Esophagus muscularis mucosa (tissue), 4 donors: ENCODE measurements around the gene FHDC1. TPM values are rescaled to one million over a fixed set of nuclear protein-coding genes. Genes with fewer than 3 reads are reported as not detected.

Experiments used
- DNase-seq: peaks from one replicate; pipeline ENCODE4 v3.0.0-alpha.2; 2017; ENCODE audit errors: extremely low spot score
- H3K27ac ChIP-seq, 4 donors: fragments of 200-600 bp; sonication (generic); replicated peaks in 1 of 4; 1 replicate in 3 of 4; 2 replicates in 1 of 4; pipeline ENCODE4 v1.5.1; 2016 to 2019; ENCODE audit warnings: mild to moderate bottlenecking in 1 of 4
- H3K27me3 ChIP-seq, 4 donors: fragments of 200-600 bp; sonication (generic); one replicate each; pipeline versions ENCODE4 v1.5.1 to v1.6.0; 2016 to 2019
- H3K36me3 ChIP-seq, 4 donors: fragments of 200-600 bp; sonication (generic); one replicate each; pipeline ENCODE4 v1.5.1; 2016 to 2019
- H3K4me1 ChIP-seq, 4 donors: fragments of 200-600 bp; sonication (generic); one replicate each; pipeline ENCODE4 v1.5.1; 2016 to 2019
- H3K4me3 ChIP-seq, 4 donors: fragments of 200-600 bp; sonication (generic); 1 replicate in 2 of 4; 2 replicates in 2 of 4; pipeline ENCODE4 v1.5.1; 2016 to 2019; ENCODE audit warnings: mild to moderate bottlenecking in 4 of 4, moderate library complexity in 1 of 4
- H3K9me3 ChIP-seq, 4 donors: fragments of 200-600 bp; sonication (generic); 1 replicate in 3 of 4; 2 replicates in 1 of 4; pipeline ENCODE4 v1.5.1; 2016 to 2019
- EP300 ChIP-seq: sonication (generic); formaldehyde crosslinking; IDR thresholded peaks from one replicate; pipeline ENCODE4 v1.6.1; 2017; ENCODE audit warnings: antibody characterized with exemption
- POLR2A ChIP-seq: fragments of 450-650 bp; IDR thresholded peaks from one replicate; pipeline ENCODE4 v1.6.1; 2017; ENCODE audit warnings: antibody characterized with exemption, moderate library complexity, mild to moderate bottlenecking, low read depth
- POLR2AphosphoS5 ChIP-seq, 2 donors: sonication (generic); formaldehyde crosslinking; IDR thresholded peaks; one replicate each; pipeline ENCODE4 v1.6.1; 2017; ENCODE audit warnings: antibody characterized with exemption in 2 of 2
- WGBS: methylation state at CpG from one replicate; pipeline ENCODE4 v1.1.5; 2018; 5-methylcytosine and 5-hydroxymethylcytosine counted together
- intact Hi-C: fragments of 100-400 bp; cut with DNase I; formaldehyde crosslinking; loops from one replicate; pipeline ENCODE4 v1.15.1; 2023
- total RNA-seq, 4 donors: library from RNA; depleted of rRNA; stranded (reverse); fragments of >200 nt; gene quantifications; one replicate each; pipeline versions ENCODE4 v1.1.0 to v1.2.1, GENCODE V29; 2016
- TF ChIP-seq, protein P1 (sequence below), 3 experiments: fragments of 200-600 bp in 2 of 3; fragments of 450-650 bp in 1 of 3; sonication (generic) in 2 of 3; IDR thresholded peaks; one replicate each; pipeline ENCODE4 v1.5.1; 2017 to 2019; ENCODE audit warnings: antibody characterized with exemption in 3 of 3, mild to moderate bottlenecking in 2 of 3, moderate library complexity in 1 of 3

FHDC1 gene
- total RNA-seq, 4 donors from 2014 or later = 0.83 to 2.1 (median 1.6) TPM

GRCh38 chr4:153016592-153016991 lies 80.5 kb downstream of the FHDC1 start:
- Histone ChIP-seq H3K36me3 (no peaks in the 10 kb centered on the region), H3K4me1 (no peaks in the 10 kb centered on the region), H3K4me3 (no peak overlapping the region), H3K9me3 (no peaks in the 10 kb centered on the region), H3K27me3 (no peaks in the 10 kb centered on the region), H3K27ac (no peak overlapping the region)
- DNase-seq = no peak
- intact Hi-C loops = no loop called here
- 85% methylated on average over 4 of the region's 4 CpGs for WGBS
- TF ChIP-seq, protein P1, sequence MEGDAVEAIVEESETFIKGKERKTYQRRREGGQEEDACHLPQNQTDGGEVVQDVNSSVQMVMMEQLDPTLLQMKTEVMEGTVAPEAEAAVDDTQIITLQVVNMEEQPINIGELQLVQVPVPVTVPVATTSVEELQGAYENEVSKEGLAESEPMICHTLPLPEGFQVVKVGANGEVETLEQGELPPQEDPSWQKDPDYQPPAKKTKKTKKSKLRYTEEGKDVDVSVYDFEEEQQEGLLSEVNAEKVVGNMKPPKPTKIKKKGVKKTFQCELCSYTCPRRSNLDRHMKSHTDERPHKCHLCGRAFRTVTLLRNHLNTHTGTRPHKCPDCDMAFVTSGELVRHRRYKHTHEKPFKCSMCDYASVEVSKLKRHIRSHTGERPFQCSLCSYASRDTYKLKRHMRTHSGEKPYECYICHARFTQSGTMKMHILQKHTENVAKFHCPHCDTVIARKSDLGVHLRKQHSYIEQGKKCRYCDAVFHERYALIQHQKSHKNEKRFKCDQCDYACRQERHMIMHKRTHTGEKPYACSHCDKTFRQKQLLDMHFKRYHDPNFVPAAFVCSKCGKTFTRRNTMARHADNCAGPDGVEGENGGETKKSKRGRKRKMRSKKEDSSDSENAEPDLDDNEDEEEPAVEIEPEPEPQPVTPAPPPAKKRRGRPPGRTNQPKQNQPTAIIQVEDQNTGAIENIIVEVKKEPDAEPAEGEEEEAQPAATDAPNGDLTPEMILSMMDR (IDR thresholded peaks at IDR 0.05) = no peak

DNA sequence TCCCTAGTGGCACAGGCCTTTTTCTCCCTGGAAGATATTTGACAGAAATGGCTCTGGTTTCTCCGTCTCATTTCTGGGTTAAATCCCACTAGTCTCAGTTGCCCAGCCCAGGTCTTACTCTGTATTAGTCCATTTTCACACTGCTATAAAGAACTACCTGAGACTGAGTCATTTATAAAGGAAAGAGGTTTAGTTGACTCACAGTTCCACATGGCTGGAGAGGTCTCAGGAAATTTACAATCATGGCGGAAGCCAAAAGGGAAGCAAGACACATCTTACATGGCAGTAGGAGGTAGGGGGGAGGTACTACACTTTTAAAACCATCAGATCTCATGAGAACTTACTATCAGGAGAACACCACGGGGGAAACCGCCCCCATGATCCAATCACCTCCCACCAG lies 81.9 kb downstream of the FHDC1 start:
- Histone ChIP-seq H3K9me3 (no peaks in the 10 kb centered on the region), H3K4me3 (no peak overlapping the region), H3K4me1 (no peaks in the 10 kb centered on the region), H3K36me3 (no peaks in the 10 kb centered on the region), H3K27me3 (no peaks in the 10 kb centered on the region), H3K27ac (no peak overlapping the region)
- no peak for TF ChIP-seq POLR2AphosphoS5 (IDR thresholded peaks at IDR 0.05)
- TF ChIP-seq, protein P1 (IDR thresholded peaks at IDR 0.05) = no peak
- intact Hi-C loops = no loop called here
- 96% methylated on average over 4 of the region's 4 CpGs for WGBS
- DNase-seq = no peak

DNA sequence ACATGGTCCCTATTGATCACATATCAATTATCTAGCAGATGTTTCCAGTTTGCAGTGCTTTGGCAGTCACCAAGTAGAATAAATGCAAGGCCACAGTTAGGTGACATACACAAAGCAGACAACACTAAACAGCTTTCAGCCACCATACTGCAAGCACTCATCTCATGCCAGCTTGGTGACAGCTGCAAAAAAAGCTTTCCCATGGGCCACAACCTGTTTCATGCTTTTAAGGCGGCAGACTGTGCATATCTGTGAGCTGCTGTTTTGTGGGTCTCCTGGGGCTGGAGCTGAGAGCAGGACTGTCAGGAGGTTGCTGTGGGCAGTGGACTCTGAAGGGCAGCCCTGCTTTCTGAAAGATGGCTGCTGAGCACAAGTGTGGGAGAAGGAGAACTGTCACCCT lies 82.6 kb downstream of the FHDC1 start:
- Histone ChIP-seq H3K4me3 (no peak overlapping the region), H3K4me1 (no peaks in the 10 kb centered on the region), H3K27ac (no peak overlapping the region), H3K27me3 (no peaks in the 10 kb centered on the region), H3K9me3 (no peaks in the 10 kb centered on the region), H3K36me3 (no peaks in the 10 kb centered on the region)
- intact Hi-C loops = no loop called here
- TF ChIP-seq EP300 (no peak), POLR2AphosphoS5 (IDR thresholded peaks at IDR 0.05) (no peak), POLR2A (no peak)
- TF ChIP-seq, protein P1 (IDR thresholded peaks at IDR 0.05) = no peak
- DNase-seq = no peak
- whole genome bisulfite sequencing = 77% methylated on average over 1 of the region's 1 CpG

DNA sequence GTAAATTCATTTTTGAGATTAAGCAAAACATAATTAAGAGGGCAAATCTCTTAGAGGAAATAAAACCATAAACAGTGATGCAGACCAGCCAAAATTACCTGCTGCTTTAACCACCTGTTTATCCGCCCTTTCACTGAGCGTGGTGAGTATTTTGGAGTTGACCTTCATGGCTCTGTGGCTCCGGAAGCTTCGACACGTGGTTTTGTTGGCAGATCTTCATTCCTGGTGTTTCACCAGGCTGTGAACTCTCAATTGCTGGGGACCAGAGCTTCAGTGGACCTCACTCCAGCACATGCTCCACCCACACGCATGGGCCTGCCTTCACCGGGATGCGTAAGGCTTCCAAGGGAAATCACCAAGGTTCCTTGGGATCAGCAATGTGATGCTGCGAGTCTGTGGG lies 83.8 kb downstream of the FHDC1 start:
- H3K36me3 ChIP-seq = no peaks in the 10 kb centered on the region

DNA sequence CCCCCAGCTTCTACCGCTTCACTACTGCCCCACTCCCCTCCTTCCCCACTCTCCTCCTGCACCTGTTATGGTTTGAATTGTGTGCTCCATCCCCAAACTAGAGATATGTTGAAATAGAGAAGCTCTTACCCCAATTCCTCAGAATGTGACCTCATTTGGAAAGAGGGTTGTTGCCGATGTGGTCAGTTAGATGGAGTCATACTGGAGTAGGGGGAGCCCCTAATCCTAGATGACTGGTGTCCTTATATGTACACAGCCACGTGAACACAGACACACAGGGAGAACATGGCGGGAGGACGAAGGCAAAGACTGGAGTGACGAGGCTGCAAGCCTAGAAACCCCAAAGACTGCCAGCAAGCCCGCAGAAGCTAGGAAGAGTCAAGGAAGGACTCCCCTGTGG lies 84.3 kb downstream of the FHDC1 start:
- Histone ChIP-seq H3K27me3 (no peaks in the 10 kb centered on the region), H3K9me3 (no peaks in the 10 kb centered on the region), H3K27ac (no peak overlapping the region), H3K4me3 (no peak overlapping the region), H3K36me3 (no peaks in the 10 kb centered on the region), H3K4me1 (no peaks in the 10 kb centered on the region)
- 85% methylated on average over 7 of the region's 7 CpGs for WGBS
- TF ChIP-seq, protein P1 (IDR thresholded peaks at IDR 0.05) = no peak
- TF ChIP-seq POLR2A (no peak), POLR2AphosphoS5 (IDR thresholded peaks at IDR 0.05) (no peak), EP300 (no peak)
- intact Hi-C loops = no loop called here
- DNase-seq = no peak

More for the DNA sequence above, 83.8 kb downstream of the FHDC1 start:
- DNase-seq = no peak
- WGBS = 89% methylated on average over 5 of the region's 9 CpGs
- intact Hi-C loops = no loop called here
- no peak overlapping the region for H3K27ac ChIP-seq
- H3K4me1 ChIP-seq = no peaks in the 10 kb centered on the region
- no peaks in the 10 kb centered on the region for H3K27me3 ChIP-seq
- H3K4me3 ChIP-seq = no peak overlapping the region
- no peaks in the 10 kb centered on the region for H3K9me3 ChIP-seq
- TF ChIP-seq POLR2A = no peak
- TF ChIP-seq, protein P1 (IDR thresholded peaks at IDR 0.05) = no peak
- no peak for TF ChIP-seq POLR2AphosphoS5 (IDR thresholded peaks at IDR 0.05)
- no peak for TF ChIP-seq EP300
